ENCODE measurements around the gene XG.
"Not testable (repeated sequence)": the region's sequence is repeated elsewhere in the genome, so short reads cannot be mapped to it uniquely, and the experiment has no call there.

XG gene

DNA sequence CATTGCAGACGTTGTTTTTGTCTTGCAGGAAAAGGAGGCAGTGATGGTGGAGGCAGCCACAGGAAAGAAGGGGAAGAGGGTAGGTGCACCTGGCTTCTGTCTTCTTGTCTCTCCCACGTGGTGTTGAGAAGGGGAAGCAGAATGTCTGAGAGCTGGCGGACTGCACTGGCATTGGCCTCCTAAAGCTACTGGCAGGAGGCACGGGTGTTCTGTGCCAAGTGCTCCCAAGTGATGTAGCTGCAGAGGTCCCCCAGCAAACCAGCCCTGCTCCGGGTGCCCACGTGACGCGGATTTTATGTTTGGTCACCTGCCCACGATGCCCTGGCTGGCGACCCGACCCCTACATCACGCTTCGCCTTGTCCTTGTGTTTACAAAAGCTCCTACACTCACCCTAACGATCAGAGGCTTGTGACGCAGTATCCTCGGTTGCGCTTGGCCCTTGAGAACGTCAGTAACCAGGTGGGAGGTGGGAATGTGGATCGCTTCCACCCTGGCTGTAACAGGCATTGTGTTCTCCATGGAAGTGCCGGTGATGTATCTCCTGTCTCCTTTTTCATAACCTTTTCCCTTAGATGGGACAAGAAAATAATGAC, 28.5 kb upstream of the XG start:
- Mint-ChIP-seq H3K27me3 (ENCODE audit: low read depth, poor library complexity) (peaks cover 4% of the 10 kb centered on the region), H3K9me3 (peaks cover 6% of the 10 kb centered on the region), H3K27ac (peak overlapping the region; percentile 51), H3K4me3 (no peak overlapping the region), H3K36me3 (ENCODE audit: low read depth) (peaks cover 81% of the 10 kb centered on the region), H3K4me1 (peaks cover 10% of the 10 kb centered on the region)
- DNase-seq: no peak
- TF ChIP-seq, protein P1, sequence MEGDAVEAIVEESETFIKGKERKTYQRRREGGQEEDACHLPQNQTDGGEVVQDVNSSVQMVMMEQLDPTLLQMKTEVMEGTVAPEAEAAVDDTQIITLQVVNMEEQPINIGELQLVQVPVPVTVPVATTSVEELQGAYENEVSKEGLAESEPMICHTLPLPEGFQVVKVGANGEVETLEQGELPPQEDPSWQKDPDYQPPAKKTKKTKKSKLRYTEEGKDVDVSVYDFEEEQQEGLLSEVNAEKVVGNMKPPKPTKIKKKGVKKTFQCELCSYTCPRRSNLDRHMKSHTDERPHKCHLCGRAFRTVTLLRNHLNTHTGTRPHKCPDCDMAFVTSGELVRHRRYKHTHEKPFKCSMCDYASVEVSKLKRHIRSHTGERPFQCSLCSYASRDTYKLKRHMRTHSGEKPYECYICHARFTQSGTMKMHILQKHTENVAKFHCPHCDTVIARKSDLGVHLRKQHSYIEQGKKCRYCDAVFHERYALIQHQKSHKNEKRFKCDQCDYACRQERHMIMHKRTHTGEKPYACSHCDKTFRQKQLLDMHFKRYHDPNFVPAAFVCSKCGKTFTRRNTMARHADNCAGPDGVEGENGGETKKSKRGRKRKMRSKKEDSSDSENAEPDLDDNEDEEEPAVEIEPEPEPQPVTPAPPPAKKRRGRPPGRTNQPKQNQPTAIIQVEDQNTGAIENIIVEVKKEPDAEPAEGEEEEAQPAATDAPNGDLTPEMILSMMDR (IDR thresholded peaks at IDR 0.05): no peak

DNA sequence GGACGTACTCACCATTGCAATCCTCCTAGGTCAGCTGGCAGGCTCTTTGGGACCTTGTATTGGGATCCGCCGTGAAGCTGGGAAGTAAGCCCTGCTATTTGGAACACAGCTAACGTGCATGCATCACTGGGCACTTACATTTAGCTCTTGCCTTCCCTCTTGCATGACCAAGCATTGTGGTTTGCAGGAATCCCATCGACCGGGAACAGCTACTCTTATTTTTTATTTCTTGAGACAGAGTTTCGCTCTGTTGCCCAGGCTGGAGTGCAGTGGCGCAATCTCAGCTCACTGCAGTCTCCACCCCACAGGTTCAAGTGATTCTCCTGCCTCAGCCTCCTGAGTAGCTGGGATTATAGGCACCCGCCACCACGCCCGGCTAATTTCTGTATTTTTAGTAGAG, 24.6 kb upstream of the XG start:
- peaks cover 85% of the 10 kb centered on the region for H3K36me3 Mint-ChIP-seq (ENCODE audit: low read depth)
- H3K4me1 Mint-ChIP-seq: peaks cover 10% of the 10 kb centered on the region
- not testable (repeated sequence) for H3K27me3 Mint-ChIP-seq (ENCODE audit: low read depth, poor library complexity); DNase-seq; H3K4me3 Mint-ChIP-seq; H3K9me3 Mint-ChIP-seq
- peak overlapping the region; percentile 66 for H3K27ac Mint-ChIP-seq

DNA sequence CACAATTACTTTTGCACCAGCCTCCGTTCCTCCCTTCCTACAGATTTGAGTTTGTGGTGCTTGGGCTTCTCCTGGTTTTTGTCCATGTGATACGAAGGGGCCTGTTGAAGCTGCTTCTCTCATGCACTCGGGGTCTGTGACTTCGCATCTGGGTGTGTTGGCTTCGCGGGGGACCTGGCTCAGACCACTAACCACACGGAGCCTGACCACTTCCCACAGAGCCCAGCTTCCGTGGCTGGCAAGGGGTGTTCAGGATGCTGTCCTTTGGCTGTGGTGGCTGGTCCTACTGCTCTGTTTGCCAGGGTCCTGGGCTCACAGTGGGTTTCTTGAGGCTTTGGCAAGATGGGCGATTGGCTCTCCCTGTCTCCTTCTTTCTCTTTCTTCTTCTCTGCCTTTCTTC, 19.8 kb upstream of the XG start:
- no peak overlapping the region for H3K4me3 Mint-ChIP-seq
- H3K36me3 Mint-ChIP-seq (ENCODE audit: low read depth): peaks cover 87% of the 10 kb centered on the region
- no peaks in the 10 kb centered on the region for H3K4me1 Mint-ChIP-seq
- H3K27me3 Mint-ChIP-seq (ENCODE audit: low read depth, poor library complexity): peaks cover 9% of the 10 kb centered on the region
- DNase-seq: no peak
- TF ChIP-seq, protein P1 (IDR thresholded peaks at IDR 0.05): no peak
- peaks cover 23% of the 10 kb centered on the region for H3K9me3 Mint-ChIP-seq
- no peak overlapping the region for H3K27ac Mint-ChIP-seq

DNA sequence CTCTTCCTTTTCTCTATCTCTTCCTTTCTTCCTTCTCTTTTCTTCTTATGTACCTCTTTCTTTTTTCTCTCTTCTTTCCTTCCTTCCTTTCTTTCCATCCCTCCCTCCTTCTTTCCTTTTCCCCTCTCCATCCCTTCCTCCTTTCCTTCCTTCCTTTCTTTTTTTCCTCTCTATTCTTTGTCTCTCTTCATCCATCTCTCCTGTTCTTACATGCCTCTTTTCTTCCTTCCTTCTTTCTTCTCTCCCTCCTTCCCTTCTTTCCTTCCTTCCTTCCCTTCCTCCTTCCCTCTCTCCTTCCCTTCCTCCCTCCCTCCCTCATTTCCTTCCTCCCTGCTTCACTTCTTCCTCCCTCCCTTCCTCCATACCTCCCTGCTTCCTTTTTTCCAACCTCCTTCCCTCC, 19.2 kb upstream of the XG start:
- H3K27ac Mint-ChIP-seq: no peak overlapping the region
- DNase-seq: no peak
- H3K4me1 Mint-ChIP-seq: no peaks in the 10 kb centered on the region

DNA sequence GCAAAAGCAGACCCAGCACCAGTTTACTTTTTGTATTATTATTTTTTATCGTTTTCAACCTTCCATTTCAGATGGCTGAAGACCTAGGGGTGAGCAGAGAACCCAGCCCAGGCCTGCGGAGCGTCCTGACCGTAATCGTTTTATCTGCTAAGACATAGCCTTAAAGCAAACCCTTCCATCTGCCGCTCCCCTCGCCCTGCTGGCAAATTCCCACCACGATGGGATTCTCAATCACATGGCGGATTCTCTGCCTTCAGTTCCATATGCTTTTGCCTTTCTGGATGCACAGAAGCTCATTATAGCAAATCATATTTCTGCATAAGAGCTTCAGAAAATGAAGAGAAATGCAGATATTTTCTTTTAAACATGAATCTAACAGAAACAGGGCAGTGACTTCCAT, 18.6 kb upstream of the XG start:
- Mint-ChIP-seq H3K4me1 (no peaks in the 10 kb centered on the region), H3K27ac (peak overlapping the region; percentile 82), H3K4me3 (no peak overlapping the region), H3K9me3 (peaks cover 21% of the 10 kb centered on the region), H3K36me3 (ENCODE audit: low read depth) (peaks cover 84% of the 10 kb centered on the region), H3K27me3 (ENCODE audit: low read depth, poor library complexity) (peaks cover 9% of the 10 kb centered on the region)
- DNase-seq: no peak
- TF ChIP-seq, protein P1 (IDR thresholded peaks at IDR 0.05): no peak

More for the DNA sequence above, 19.2 kb upstream of the XG start:
- peaks cover 9% of the 10 kb centered on the region for H3K27me3 Mint-ChIP-seq (ENCODE audit: low read depth, poor library complexity)
- H3K4me3 Mint-ChIP-seq: no peak overlapping the region
- H3K36me3 Mint-ChIP-seq (ENCODE audit: low read depth): peaks cover 84% of the 10 kb centered on the region
- peaks cover 23% of the 10 kb centered on the region for H3K9me3 Mint-ChIP-seq
- TF ChIP-seq, protein P1 (IDR thresholded peaks at IDR 0.05): no peak

DNA sequence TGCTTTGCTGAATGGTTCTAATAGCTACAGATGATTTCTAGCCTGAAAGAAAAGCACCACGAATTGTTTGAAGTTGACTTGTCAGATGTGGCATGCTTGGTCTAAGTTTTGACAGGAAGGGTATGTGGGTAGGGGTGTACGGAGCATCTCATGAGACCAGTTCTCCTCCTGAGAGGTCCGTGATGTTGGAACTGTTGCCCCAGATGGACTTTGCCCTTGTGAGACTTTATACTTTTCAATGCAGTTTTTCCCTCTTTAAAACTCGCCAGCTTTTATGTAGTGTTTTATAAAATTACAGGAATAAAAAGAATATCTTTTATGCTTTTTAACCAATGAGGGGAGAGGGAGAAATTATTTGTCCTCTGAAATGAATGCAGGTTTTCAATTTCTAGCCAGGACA, 16.6 kb upstream of the XG start:
- Mint-ChIP-seq H3K4me3 (no peak overlapping the region), H3K9me3 (peaks cover 18% of the 10 kb centered on the region), H3K4me1 (no peaks in the 10 kb centered on the region), H3K27me3 (ENCODE audit: low read depth, poor library complexity) (peaks cover 9% of the 10 kb centered on the region), H3K27ac (no peak overlapping the region), H3K36me3 (ENCODE audit: low read depth) (peaks cover 81% of the 10 kb centered on the region)
- TF ChIP-seq, protein P1 (IDR thresholded peaks at IDR 0.05): no peak
- no peak for DNase-seq
